ENCODE data around the gene PTPRD.
"Not testable (repeated sequence)": the region's sequence is repeated elsewhere in the genome, so short reads cannot be mapped to it uniquely, and the experiment has no call there.

PTPRD gene

DNA sequence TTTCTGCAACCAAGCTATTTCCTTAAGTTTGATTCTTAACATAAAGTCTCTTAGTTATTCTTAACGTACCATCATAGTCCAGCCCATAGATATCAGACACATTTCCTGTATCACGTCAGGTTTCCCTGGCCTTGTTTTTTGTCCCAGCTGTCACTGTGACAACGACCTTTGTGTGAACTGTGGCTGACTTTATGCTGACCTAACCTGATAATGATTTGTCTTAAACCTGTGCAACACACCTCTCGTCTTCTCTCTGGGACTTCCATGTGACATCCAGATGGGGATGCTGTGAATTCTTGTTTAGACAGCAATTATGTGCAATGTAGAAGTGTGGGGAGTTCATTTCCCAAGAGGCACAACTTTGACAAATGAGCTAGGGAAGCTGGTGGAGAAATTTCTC lies 662.8 kb downstream of the PTPRD start:
- no peak for DNase-seq

DNA sequence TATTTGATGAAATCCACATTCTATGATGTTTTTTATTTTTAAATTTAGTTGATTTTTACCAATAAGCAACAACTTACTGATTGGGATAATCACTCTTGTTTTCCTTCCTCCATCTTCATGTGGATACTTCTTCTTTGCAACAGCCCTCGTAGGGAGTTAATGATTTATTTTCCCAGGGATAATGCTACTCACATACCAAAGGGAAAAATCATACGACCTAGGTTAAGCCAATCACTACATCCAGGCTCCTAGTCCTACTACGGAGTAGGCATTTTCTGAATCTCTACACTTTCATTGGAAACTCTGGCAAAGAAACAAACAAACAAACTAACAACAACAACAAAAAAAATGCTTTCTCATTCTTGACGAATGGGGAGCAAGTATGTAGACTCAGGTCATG lies 663.4 kb downstream of the PTPRD start:
- no peak for DNase-seq

DNA sequence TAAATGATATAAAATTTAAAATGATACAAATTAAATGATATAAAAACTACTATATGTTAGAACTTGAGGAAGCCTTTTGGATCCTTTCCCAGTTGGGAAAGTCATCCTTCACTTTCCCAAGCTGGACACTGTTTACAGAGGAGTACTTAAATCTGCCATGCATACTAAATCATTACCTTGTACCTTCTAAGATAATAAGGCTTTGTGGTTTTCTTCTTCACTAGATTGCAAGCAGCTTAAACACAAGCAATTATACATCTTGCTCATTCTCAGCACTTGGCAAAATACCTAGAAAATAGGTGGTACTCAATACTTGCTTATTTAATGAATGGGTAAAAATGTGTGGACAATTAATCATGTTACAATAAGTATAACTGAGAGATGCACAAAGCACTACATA lies 666.8 kb downstream of the PTPRD start:
- no peak for DNase-seq

DNA sequence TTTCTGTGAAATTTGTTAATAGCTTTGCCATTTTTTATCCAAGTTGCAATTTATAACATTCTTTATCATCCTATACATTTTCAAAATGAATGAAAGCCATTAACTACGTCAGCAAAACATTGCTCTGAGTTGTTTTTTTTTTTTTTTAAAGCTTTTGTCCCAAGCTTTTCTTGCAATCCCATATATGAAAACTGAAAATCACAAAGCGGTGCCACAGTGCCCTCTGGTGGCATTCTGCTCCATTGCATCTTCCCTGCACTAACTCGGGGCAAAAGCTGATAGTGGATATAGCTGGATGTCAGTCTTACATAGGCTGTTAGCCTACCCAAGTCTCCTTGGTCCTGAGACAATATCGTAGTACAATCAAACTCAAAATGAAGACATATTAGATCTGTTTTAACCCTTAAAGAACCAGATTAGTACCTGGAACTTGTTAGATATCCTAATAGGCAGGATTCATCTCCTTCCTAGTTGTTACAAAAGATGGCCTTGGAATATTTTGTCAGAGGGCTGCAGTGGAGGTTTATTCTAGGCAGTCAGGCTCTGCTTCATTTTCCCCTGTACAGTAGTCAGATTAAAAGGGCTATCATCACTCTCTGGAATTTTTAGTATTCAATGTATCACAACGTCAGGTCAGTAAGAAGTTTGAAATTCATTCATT lies 669.9 kb downstream of the PTPRD start:
- DNase-seq = no peak

DNA sequence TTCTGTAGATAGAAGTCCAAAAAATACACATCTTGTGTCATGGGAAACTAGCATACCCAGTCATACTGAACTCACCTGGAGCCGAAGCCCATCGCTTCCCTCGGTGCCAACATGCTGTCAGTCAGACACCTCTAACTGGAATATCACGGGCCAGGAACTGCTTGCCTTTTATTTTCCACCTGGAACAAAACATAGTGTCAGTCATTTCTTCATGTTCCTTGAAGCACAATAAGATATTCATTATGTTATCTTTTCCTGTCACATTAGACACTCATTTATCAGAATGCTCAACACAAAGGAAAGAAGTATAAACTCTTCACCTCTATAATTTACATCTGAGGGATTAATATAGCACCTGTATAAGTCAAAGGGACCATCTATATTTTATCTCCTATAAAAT lies 674.4 kb downstream of the PTPRD start:
- DNase-seq = no peak

DNA sequence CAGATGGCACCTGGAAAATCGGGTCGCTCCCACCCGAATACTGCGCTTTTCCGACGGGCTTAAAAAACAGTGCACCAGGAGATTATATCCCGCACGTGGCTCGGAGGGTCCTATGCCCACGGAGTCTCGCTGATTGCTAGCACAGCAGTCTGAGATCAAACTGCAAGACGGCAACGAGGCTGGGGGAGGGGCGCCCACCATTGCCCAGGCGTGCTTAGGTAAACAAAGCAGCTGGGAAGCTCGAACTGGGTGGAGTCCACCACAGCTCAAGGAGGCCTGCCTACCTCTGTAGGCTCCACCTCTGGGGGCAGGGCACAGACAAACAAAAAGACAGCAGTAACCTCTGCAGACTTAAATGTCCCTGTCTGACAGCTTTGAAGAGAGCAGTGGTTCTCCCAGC lies 681.3 kb downstream of the PTPRD start:
- DNase-seq = not testable (repeated sequence)

DNA sequence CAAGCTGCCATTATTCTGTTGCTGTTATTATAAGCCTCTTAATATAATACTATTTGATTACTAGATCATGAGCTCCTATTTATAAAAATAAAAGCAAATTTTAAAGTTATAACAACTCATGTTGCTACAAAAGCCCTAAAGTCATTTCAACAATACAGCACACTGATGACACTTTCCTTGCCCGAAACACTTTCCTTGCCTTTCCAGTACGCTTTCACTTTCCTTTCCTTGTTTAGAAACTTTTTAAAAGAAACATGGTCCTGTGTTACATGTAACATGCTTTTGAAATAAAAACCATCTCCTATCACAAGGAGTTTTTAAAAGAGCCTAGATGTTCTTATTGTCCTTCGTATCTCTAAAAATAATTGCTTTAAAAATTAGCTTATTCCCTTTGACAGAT lies 688.4 kb downstream of the PTPRD start:
- DNase-seq = no peak

DNA sequence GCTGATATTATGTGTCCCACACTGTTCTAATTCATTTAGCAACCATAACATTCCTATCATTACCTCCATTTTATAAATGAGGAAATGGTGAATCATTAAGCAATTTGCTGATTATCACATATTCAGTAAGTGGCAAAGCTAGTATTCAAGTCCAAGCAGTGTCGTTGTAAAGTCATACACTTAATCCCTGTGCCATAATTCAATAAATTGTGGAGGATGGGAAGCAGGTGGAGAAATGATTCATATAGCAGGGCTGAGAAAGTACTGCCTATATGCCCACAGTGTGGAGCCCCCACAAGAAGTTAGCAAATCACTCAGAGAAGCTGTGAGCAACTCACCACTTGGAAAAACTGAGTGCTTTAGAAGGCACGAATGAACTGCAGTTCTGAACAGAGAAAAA lies 691.0 kb downstream of the PTPRD start:
- no peak for DNase-seq

DNA sequence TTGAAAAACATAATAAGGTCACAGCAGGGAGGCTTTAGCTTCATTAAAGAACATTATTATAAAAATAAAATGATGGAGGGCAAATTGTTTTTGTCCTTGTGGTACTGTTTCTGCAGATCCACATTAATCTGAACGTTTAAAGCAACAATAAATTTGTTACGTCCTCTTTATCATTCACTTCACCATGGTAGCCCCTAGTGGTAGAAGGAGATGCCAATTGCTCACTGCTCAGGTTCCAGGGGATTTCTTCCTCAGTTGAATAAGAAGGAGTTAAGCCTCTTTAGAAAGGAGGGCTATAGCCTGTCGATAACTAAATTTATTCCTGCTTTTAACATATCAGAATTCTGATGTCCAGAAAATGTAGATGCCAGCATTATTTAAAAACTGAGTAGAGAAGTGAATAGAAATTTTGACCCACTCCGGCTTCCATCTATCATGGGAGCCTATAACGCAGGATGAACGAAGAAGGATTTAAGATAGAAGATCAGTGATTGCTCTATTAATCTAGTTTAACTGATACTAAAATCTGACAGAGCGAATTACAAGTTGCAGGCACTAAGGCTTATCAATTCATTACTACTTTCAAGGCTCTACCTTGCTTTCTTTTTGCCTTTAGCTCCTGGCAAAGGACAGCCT lies 692.3 kb downstream of the PTPRD start:
- no peak for DNase-seq

DNA sequence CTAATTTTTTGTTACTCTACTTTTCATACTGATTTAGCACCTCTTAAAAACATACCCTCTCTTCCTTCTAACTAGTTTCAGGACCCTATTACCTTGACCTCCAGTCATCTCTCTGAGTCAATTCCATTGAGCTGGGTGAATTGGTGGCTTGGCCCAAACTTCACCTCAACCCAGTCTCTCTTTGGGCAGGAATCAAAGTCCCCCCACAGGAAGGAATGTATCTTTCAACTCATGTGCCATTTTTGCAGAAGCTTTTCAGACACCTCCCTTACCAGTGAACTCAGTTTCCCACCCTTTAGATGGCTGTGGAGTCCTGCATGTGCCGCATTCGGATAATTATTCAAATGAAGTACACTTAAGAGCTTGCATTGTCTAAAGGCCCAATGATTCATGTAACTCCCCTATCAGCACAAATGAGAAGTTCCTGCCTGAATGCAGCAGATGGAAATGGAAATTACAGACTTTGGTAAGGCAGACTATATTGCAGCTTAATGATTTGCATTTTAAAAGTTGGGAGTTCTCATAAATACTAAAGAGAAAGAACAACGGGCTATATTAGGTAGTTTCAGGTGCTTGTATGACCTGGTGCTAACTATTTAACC lies 693.5 kb downstream of the PTPRD start:
- no peak for DNase-seq

DNA sequence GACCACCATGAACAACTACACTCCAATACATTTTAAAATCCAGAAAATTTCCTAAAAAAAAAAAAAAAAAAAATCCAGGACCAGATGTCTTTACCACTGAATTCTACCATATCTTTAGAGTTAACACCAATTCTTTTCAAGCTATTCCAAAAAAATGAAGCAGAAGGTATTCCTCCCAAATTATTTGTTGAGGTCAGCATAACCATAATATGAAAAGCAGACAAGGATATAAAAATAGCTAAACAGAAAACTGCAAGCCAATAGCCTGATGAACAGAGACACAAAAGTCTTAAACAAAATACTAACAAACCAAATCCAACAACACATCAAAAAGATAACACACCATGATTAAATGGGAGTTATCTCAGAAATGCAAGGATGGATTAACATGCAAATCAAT lies 695.4 kb downstream of the PTPRD start:
- no peak for DNase-seq

DNA sequence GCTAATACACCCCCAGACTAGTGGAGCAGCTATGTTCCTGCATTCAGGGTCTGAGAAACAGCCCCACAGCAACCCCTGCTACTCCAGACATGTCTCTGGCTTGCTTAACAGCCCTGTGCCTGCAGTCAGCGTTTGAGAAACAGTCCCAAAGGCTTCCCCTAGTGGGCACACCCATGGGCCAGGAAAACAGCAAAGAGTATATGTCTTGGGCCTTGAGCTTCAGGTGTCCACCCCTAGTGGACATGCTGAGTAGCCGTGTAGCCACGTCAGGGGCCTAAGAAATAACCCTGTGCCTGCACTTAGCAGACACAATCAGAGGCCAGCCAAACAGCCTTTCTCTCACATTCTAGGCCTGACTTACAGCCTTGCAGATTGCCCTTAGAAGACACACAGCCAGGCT lies 698.6 kb downstream of the PTPRD start:
- no peak for DNase-seq

DNA sequence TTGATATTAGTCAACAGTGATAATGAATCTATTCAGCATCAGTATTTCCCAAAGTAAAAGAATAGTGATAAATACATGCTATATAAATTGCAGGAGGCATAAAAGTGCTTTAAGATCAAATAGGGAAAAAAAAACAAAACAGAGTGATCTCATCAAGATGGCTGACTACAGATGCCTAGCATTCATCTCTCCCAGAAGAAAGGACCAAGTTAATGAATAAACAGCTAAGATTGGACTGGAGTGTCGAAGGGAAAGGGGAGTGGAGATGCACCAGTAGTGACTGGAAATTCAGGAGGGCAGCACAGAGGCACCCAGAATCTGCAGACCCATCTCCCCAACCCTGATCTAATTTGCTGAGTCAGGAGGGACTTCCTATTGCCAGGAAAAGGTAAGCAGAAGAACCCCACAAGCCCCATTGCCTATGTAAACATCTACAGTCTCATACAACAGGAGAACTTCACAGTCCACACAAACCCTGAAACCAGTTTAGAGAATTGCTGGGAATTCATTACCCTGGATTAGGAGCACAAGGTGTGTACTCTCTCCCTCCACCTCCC lies 699.4 kb downstream of the PTPRD start:
- DNase-seq = no peak

DNA sequence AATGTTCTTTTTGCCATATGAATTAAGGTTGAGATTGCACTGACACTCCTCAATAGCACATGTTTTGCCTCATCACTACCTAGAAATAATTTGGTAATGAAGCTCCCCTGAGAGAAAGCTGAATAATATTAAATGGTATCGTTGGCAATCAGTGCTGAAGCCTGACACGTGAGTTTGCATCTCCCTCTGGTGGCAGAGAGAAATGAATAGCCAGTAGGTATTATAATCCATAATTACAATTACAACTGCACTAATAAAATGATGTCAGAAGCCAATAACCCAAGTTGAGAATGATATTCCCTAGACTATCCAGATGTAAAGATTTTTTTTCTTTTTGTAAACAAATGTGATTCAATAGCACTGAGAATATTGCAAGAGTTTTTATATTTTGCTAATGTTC lies 700.3 kb downstream of the PTPRD start:
- no peak for DNase-seq

DNA sequence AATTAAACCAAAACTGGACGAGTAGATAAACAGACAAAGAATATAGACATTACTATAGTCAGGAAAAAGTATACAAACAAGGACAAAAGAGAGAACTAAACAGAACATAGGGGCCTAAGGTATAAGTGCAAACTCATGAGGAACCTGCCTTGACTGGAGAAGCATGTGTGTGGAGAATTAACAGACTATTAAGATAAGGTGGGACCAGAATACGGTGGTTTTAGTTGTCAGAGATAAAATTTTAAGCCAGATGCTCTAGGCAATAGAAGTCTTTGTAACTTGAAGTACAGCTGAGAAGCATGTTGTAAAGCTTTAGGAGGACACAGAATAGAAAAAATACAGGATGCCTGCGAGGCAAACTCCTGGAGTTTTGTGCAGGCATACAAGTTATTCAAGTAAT lies 707.1 kb downstream of the PTPRD start:
- no peak for DNase-seq

DNA sequence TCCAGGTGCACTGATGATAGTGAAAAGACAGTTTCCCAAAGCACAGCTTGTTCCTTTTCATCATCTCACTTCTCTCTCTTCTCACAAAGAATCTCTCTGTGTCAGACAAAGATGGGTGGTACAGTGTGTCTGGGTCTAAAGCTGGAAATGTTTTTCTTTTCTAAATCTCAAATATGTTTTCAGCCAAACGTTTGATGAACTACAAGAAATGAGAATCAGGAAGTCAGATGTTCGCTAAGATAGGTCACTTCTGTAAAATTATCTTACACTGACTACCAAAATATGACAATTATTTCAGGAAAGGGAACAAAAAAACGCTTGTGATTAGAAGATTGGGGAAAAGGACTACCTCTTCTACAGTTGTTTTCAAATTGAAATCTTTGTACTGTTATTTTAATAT lies 708.8 kb downstream of the PTPRD start:
- DNase-seq = no peak

DNA sequence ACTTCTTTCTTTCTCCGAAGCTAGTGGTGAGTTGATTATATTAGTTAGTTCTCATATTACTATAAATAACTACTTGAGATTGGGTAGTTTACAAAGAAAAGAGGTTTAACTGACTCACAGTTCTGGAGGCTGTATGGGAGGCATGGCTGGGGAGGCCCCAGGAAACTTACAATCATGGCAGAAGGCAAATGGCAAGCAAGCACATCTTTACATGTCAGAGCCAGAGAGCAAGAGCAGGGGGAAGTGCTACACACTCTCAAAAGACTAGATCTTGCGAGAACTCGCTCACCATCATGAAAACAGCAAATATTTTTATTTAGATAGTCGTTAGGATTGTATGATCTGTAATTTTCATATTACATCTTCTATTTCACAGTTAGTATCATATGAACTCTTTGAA lies 711.2 kb downstream of the PTPRD start:
- no peak for DNase-seq

DNA sequence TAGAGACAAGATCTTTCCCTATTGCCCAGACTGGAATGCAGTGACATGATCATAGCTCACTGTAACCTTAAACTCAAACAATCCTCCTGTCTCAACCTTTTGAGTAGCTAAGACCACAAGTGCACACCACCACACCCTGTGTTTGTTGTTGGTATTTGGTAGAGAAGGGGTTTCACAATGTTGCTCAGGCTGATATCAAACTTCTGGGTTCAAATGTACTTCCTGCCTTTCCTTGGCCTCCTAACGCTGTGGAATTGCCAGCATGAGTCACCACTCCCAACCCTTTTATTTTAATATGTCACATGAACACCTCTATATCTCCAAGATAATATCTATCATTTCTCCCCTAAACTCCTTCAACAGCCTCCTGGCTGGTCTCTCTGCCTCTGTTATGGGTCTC lies 719.0 kb downstream of the PTPRD start:
- DNase-seq = no peak

DNA sequence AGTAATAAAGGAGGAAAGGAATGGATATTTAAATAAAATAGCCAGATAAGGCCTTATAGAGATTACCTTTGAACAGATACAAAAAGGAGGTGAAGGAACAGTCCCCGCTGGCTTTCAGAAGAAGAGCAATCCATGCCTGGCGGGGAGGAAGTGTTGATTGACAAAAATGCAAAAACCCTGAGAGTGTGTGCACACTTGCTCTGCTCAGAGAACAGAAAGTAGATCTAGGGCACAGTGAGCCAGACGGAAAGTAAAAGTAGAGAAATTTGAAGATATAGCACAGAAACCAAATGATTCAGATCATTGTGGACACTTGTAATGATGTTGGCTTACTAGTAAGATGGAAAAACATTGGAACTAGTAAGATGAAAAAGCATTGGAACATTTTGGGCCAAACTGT lies 720.6 kb downstream of the PTPRD start:
- DNase-seq = no peak

DNA sequence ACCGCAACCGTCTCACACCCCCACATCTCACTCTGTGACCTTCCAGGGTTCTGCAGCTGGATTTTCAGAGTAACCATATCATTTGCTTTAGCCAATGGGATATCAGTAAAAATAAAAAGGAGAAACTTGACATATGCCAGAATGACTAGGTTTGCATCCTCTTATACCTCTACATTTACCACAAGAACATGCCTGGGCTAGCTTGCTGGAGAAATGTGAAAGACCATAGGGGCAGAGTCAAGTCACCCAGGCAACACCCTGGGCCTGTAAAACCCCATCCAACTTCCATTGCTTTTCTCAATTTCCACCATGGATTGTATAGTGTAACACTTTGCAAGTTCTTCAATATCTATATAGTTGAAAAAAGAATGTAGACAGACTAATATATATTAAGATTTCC lies 731.1 kb downstream of the PTPRD start:
- no peak for DNase-seq

DNA sequence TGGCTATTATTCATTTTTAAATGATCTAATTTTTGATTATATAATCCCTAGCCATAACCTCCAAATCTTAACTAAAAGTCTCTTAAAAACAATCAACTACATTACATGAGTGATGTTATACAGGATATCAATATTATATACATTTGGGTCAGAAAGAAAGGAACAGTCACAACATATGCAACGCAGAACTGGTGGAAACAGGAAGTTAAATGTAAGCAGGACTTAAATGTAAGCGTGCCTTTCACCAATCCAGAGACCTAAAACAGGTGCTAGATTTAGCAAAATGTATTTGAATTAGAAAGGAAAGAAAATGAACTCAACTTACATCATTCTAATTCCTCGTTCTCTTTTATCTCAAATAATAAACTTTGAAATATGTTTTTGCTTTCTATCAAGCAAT lies 738.5 kb downstream of the PTPRD start:
- no peak for DNase-seq

DNA sequence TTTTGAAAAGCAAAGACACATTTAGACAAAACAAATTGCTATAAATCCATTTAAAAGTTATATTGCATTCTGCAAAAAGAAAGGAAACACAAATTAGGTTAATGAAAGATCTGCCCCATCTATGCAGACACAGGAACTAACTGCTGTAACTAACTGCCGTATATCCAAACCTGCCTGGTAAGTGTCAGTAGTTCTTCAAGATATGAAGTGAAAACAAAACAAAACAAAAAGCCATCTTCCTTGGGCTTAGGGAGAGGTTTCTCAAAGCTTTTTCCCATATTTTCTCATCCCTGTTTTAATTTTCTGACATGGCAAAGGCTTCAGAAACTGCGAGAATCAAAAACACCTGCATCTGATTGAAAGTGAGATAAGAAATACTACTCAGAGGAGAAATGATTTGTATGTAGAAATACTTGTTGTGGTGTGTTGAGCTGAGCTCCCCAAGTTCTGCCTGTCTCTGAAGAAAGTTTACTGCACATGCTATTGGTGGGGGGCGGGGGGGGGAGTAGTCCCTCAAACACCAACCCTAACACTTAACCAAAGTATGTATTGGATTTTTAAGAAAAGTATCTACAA lies 750.5 kb downstream of the PTPRD start:
- no peak for DNase-seq

DNA sequence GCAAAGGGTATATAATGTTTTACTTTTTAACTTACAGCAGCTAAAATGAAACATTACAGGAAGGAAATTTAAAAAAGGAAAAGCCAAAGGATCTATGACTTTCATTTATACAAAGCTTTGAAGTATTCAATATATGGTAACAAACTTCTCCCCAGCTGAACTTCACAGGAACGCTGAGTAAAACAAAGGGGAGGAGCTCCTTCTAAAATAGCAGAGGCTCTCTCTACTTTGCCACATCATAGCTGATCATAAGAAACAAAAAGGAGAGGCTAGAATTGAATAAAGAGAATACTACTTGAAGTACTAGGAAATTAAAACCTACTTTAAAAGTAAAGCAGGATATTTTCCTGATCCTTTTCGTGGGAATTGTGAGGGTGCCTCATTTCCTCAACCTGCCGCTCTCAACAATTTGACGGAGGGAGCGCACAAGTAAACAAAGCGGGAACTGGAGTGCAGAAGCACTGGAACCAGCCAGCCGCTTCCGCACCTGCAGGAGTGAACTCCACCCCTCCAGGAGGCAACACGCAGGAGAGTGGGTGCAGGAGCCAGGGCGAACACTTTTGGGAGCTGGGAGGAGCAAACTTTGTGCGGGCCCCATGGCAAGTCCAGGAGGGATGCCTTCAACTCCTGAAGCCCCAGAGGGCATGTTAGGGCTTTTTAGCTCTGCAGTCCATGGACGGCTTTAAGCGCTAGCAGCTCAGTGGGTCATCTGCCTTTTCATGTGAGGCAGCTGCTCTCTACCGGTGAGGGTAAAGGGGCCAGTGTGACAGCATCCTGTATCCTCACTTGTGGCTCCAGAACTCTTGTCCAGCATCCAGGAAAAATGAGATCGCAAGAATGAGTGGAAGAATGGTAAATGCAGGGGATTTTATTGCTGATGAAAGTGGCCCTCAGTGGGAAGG lies 757.4 kb downstream of the PTPRD start:
- no peak for DNase-seq

Data from NCI-H510A (cell line).